GM12878 (cell line): ENCODE data around the gene TAMALIN. TPM values are rescaled to one million over a fixed set of nuclear protein-coding genes. Genes with fewer than 3 reads are reported as not detected.

ENCODE experiments used
- BCL11A ChIP-seq: IDR thresholded peaks from 2 replicates; pipeline ENCODE4 v1.6.1; 2011; ENCODE audit warnings: low read depth, low read length
- HDGF ChIP-seq: fragments of 450-650 bp; IDR thresholded peaks from 2 replicates; pipeline ENCODE4 v1.6.1; 2016; ENCODE audit warnings: antibody characterized with exemption
- MEF2A ChIP-seq: IDR thresholded peaks from 2 replicates; pipeline ENCODE4 v1.6.1; 2011; ENCODE audit warnings: low read depth, mild to moderate bottlenecking, low read length, moderate library complexity; ENCODE audit not compliant: insufficient read depth
- MTA3 ChIP-seq: IDR thresholded peaks from 2 replicates; pipeline ENCODE4 v1.6.1; 2012; ENCODE audit warnings: low read length, inconsistent platforms, borderline replicate concordance
- NBN ChIP-seq: fragments of 450-650 bp; IDR thresholded peaks from 2 replicates; pipeline ENCODE4 v1.6.1; 2016
- PAX5 ChIP-seq: IDR thresholded peaks from 2 replicates; pipeline ENCODE4 v1.6.1; 2011; ENCODE audit warnings: low read depth, low read length, borderline replicate concordance
- POLR2A ChIP-seq: IDR thresholded peaks from 2 replicates; pipeline ENCODE4 v1.6.1; 2011; ENCODE audit warnings: low read depth, mild to moderate bottlenecking, low read length
- POLR2AphosphoS5 ChIP-seq: IDR thresholded peaks from 2 replicates; pipeline ENCODE4 v1.6.1; 2011; ENCODE audit warnings: mild to moderate bottlenecking, low read length, inconsistent platforms
- RB1 ChIP-seq: fragments of 450-650 bp; formaldehyde crosslinking; IDR thresholded peaks from 2 replicates; pipeline ENCODE4 v1.6.1; 2017; ENCODE audit warnings: mild to moderate bottlenecking, borderline replicate concordance
- RFX5 ChIP-seq: IDR thresholded peaks from 2 replicates; pipeline ENCODE4 v1.6.1; 2011; ENCODE audit warnings: low read depth, low read length, improper control_type of control experiment
- SMAD1 ChIP-seq: fragments of 450-650 bp; IDR thresholded peaks from 2 replicates; pipeline ENCODE4 v1.6.1; 2018; ENCODE audit warnings: mild to moderate bottlenecking, low read depth; ENCODE audit not compliant: partially characterized antibody
- SMARCA5 ChIP-seq: fragments of 450-650 bp; IDR thresholded peaks from 2 replicates; pipeline ENCODE4 v1.6.1; 2017; ENCODE audit warnings: mild to moderate bottlenecking
- SMC3 ChIP-seq: IDR thresholded peaks from 2 replicates; pipeline ENCODE4 v1.6.1; 2011; ENCODE audit warnings: low read length, improper control_type of control experiment, borderline replicate concordance
- SUZ12 ChIP-seq: fragments of 200-600 bp; sonication (generic); IDR thresholded peaks from one replicate; pipeline ENCODE4 v1.6.1; 2018; ENCODE audit warnings: antibody characterized with exemption, mild to moderate bottlenecking; ENCODE audit not compliant: unreplicated experiment
- ZNF622 ChIP-seq: fragments of 450-650 bp; IDR thresholded peaks from 2 replicates; pipeline ENCODE4 v1.6.1; 2017; ENCODE audit warnings: mild to moderate bottlenecking, inconsistent platforms
- polyA plus RNA-seq, 11 experiments: library from polyadenylated mRNA; depleted of rRNA in 4 of 11; unstranded in 6 of 11; stranded (reverse) in 5 of 11; fragments of >200 nt; fragmentation: Nextera tagmentation in 4 of 11; fragmentation: Illumina TruSeq in 1 of 11; extraction: Ambion mirVana in 4 of 11; extraction: Trizol in 1 of 11; gene quantifications; 1 replicate in 1 of 11; 2 replicates in 10 of 11; pipeline versions ENCODE4 v1.2.1 to v1.2.3, GENCODE V29; 2011 to 2016; ENCODE audit warnings: inconsistent platforms in 2 of 11, missing spikeins in 2 of 11, low read depth in 1 of 11
- total RNA-seq, 4 experiments: library from RNA; depleted of rRNA in 3 of 4; stranded (reverse); fragments of >200 nt in 3 of 4; fragmentation: Illumina TruSeq in 1 of 4; extraction: Trizol in 1 of 4; gene quantifications; 2 replicates each; pipeline versions ENCODE4 v1.2.1 to v1.2.3, GENCODE V29; 2013 to 2021
- TF ChIP-seq, protein P1 (sequence below): IDR thresholded peaks from 2 replicates; pipeline ENCODE4 v1.6.1; 2012; ENCODE audit warnings: low read depth, low read length, improper control_type of control experiment
- TF ChIP-seq, protein P2 (sequence below): fragments of 450-650 bp; IDR thresholded peaks from 2 replicates; pipeline ENCODE4 v1.6.1; 2017; ENCODE audit warnings: mild to moderate bottlenecking, moderate library complexity
- TF ChIP-seq, protein P3 (sequence below): IDR thresholded peaks from 2 replicates; pipeline ENCODE4 v1.6.1; 2012; ENCODE audit warnings: improper control_type of control experiment, low read depth, low read length; ENCODE audit not compliant: insufficient replicate concordance
- TF ChIP-seq, protein P4 (sequence below), 3 experiments: IDR thresholded peaks in 2 of 3; conservative IDR thresholded peaks in 1 of 3; 2 replicates each; pipeline ENCODE4 v1.5.1; 2011; ENCODE audit warnings: low read depth in 3 of 3, low read length in 3 of 3, mild to moderate bottlenecking in 3 of 3, control low read depth in 2 of 3, moderate library complexity in 2 of 3, inconsistent platforms in 1 of 3, mixed read lengths in 1 of 3; ENCODE audit not compliant: control insufficient read depth in 2 of 3, insufficient read depth in 1 of 3; ENCODE audit errors: extremely low read depth in 1 of 3

Gene TAMALIN
- total and polyA plus RNA-seq, 10 of the 15 experiments (the other 5 are each of a cell fraction or from before 2014, with no cell fraction given) = 0.09 to 0.58 (median 0.19) TPM; not detected in 4

DNA sequence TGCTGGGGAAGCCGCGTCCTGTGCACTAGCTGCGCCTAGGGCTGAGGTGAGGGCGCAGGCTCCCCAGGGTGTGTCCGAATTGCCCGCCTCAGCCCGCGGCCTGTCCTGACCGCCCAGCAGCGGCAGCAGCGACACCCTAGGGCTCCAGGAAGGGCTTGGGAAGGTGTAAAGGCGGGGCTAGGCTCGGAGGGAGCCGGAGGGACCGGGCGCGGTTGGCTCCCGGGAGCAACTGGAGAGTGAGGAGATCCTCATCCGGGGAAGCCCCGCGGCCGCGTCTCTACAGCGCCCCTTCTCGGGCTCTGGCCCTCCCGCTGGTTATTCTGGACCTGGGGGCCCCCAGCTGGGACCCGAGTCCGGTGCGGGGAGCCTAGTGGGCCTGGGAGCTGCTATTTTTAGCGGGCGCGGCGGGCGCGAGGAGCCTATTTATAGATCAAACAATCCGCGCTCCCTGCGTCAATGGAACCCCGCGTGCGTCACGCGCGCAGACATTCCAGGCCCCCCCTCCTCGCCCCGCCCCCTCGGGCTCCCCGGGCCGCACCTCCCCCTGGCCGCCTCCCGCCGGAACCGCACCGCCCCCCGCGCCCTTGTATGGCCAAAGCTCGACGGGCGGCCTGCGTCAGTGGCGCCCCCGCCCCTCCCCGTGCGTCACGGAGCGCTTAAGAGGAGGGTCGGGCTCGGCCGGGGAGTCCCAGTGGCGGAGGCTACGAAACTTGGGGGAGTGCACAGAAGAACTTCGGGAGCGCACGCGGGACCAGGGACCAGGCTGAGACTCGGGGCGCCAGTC, 44.2 kb downstream of the TAMALIN start, which contains the start of gene NR4A1 (continued):
- TF ChIP-seq, protein P1, sequence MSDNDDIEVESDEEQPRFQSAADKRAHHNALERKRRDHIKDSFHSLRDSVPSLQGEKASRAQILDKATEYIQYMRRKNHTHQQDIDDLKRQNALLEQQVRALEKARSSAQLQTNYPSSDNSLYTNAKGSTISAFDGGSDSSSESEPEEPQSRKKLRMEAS = peak; percentile 25; the same call in 1 of the 2 replicates
- peak; percentile 90 for TF ChIP-seq HDGF
- no peak for TF ChIP-seq SMC3
- 0 out of 2 replicates have a peak, but pooled peaks have one; percentile 55 for TF ChIP-seq BCL11A
- TF ChIP-seq SMARCA5 = peak; percentile 82
- peak; percentile 32; the same call in 1 of the 2 replicates for TF ChIP-seq RB1
- TF ChIP-seq ZNF622 = no peak
- peak; percentile 78 for TF ChIP-seq PAX5
- no peak for TF ChIP-seq SUZ12
- TF ChIP-seq MEF2A = peak; percentile 89
- TF ChIP-seq NBN = peak; percentile 56; the same call in 1 of the 2 replicates
- TF ChIP-seq, protein P2, sequence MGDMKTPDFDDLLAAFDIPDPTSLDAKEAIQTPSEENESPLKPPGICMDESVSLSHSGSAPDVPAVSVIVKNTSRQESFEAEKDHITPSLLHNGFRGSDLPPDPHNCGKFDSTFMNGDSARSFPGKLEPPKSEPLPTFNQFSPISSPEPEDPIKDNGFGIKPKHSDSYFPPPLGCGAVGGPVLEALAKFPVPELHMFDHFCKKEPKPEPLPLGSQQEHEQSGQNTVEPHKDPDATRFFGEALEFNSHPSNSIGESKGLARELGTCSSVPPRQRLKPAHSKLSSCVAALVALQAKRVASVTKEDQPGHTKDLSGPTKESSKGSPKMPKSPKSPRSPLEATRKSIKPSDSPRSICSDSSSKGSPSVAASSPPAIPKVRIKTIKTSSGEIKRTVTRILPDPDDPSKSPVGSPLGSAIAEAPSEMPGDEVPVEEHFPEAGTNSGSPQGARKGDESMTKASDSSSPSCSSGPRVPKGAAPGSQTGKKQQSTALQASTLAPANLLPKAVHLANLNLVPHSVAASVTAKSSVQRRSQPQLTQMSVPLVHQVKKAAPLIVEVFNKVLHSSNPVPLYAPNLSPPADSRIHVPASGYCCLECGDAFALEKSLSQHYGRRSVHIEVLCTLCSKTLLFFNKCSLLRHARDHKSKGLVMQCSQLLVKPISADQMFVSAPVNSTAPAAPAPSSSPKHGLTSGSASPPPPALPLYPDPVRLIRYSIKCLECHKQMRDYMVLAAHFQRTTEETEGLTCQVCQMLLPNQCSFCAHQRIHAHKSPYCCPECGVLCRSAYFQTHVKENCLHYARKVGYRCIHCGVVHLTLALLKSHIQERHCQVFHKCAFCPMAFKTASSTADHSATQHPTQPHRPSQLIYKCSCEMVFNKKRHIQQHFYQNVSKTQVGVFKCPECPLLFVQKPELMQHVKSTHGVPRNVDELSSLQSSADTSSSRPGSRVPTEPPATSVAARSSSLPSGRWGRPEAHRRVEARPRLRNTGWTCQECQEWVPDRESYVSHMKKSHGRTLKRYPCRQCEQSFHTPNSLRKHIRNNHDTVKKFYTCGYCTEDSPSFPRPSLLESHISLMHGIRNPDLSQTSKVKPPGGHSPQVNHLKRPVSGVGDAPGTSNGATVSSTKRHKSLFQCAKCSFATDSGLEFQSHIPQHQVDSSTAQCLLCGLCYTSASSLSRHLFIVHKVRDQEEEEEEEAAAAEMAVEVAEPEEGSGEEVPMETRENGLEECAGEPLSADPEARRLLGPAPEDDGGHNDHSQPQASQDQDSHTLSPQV = peak; percentile 93
- TF ChIP-seq, protein P3, sequence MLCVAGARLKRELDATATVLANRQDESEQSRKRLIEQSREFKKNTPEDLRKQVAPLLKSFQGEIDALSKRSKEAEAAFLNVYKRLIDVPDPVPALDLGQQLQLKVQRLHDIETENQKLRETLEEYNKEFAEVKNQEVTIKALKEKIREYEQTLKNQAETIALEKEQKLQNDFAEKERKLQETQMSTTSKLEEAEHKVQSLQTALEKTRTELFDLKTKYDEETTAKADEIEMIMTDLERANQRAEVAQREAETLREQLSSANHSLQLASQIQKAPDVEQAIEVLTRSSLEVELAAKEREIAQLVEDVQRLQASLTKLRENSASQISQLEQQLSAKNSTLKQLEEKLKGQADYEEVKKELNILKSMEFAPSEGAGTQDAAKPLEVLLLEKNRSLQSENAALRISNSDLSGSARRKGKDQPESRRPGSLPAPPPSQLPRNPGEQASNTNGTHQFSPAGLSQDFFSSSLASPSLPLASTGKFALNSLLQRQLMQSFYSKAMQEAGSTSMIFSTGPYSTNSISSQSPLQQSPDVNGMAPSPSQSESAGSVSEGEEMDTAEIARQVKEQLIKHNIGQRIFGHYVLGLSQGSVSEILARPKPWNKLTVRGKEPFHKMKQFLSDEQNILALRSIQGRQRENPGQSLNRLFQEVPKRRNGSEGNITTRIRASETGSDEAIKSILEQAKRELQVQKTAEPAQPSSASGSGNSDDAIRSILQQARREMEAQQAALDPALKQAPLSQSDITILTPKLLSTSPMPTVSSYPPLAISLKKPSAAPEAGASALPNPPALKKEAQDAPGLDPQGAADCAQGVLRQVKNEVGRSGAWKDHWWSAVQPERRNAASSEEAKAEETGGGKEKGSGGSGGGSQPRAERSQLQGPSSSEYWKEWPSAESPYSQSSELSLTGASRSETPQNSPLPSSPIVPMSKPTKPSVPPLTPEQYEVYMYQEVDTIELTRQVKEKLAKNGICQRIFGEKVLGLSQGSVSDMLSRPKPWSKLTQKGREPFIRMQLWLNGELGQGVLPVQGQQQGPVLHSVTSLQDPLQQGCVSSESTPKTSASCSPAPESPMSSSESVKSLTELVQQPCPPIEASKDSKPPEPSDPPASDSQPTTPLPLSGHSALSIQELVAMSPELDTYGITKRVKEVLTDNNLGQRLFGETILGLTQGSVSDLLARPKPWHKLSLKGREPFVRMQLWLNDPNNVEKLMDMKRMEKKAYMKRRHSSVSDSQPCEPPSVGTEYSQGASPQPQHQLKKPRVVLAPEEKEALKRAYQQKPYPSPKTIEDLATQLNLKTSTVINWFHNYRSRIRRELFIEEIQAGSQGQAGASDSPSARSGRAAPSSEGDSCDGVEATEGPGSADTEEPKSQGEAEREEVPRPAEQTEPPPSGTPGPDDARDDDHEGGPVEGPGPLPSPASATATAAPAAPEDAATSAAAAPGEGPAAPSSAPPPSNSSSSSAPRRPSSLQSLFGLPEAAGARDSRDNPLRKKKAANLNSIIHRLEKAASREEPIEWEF = no peak
- no peak for TF ChIP-seq RFX5
- TF ChIP-seq MTA3 = no peak
- peak; percentile 85 for TF ChIP-seq POLR2A
- TF ChIP-seq SMAD1 = peak; percentile 57
- TF ChIP-seq, protein P4, sequence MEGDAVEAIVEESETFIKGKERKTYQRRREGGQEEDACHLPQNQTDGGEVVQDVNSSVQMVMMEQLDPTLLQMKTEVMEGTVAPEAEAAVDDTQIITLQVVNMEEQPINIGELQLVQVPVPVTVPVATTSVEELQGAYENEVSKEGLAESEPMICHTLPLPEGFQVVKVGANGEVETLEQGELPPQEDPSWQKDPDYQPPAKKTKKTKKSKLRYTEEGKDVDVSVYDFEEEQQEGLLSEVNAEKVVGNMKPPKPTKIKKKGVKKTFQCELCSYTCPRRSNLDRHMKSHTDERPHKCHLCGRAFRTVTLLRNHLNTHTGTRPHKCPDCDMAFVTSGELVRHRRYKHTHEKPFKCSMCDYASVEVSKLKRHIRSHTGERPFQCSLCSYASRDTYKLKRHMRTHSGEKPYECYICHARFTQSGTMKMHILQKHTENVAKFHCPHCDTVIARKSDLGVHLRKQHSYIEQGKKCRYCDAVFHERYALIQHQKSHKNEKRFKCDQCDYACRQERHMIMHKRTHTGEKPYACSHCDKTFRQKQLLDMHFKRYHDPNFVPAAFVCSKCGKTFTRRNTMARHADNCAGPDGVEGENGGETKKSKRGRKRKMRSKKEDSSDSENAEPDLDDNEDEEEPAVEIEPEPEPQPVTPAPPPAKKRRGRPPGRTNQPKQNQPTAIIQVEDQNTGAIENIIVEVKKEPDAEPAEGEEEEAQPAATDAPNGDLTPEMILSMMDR (IDR thresholded peaks at IDR 0.05 in 2 of 3, conservative IDR thresholded peaks at IDR 0.05 in 1 of 3; ENCODE audit: control insufficient read depth in 2 of 3, extremely low read depth in 1 of 3, insufficient read depth in 1 of 3, low read depth in 3 of 3, low read length in 3 of 3) = peak in 2 of 3 experiments; percentile 5 to 31; a peak in 2 of 6 replicates
- peak; percentile 91 for TF ChIP-seq POLR2AphosphoS5
